GM03348 (cell line): ENCODE results near the gene IFT122.
A peak's percentile ranks its signal among the peaks of the same experiment; 100 is the strongest.

Source experiments
- DNase-seq: peaks from one replicate; pipeline ENCODE4 v3.0.0; 2012; ENCODE audit warnings: low spot score

IFT122 gene

GRCh38 chr3:129518038-129518561, 78.1 kb downstream of the IFT122 start:
- no peak for DNase-seq

GRCh38 chr3:129518581-129518980, 78.6 kb downstream of the IFT122 start:
- no peak for DNase-seq

DNA sequence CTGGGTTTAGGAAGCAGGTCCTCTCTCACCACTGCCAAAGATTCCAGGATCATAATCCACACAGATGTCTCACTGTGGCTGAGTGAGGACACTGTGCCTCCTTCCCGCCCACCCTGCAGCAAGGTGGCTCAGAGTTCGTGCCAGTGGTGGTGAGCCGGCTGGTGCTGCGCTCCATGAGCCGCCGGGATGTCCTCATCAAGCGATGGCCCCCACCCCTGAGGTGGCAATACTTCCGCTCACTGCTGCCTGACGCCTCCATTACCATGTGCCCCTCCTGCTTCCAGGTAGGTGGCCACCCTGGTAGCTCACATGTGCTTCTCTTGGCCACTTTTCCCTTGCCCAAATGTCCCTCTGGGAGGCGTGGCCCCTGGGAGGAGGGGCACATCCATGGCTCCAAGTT, 79.4 kb downstream of the IFT122 start:
- no peak for DNase-seq

DNA sequence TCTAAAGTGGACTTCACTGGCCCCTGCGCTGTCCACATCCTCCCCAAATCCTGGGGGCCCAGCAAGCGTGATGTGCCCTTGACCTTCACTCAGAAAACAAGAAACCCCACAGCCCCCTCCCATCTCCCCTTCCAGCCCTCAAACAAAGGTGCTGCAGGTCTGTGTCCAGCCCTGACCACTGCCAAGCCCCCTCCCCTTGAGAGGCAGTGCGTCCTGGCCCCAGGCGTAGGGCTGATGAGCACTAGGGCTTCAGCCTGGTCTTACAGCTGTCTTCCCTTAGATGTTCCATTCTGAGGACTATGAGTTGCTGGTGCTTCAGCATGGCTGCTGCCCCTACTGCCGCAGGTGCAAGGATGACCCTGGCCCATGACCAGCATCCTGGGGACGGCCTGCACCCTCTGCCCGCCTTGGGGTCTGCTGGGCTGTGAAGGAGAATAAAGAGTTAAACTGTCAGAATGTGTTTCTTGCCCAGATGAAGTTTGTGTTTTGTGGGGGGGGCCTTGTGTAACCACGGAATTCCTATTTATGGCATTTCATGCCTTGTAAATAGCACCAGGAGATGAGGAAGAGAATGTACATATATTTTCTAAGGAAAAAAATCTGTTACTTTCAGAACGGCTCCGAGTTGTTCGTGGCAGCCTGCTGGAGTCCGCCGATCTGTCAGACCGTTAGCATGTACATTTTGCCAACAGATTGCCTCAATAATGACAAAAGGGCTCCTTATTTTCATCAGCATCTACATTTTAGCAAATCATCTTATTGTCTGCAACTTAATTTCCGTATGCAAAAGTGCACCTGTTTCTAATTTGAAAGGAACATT, 80.1 kb downstream of the IFT122 start:
- DNase-seq = no peak

GRCh38 chr3:129520960-129521359, 80.9 kb downstream of the IFT122 start:
- DNase-seq = no peak

DNA sequence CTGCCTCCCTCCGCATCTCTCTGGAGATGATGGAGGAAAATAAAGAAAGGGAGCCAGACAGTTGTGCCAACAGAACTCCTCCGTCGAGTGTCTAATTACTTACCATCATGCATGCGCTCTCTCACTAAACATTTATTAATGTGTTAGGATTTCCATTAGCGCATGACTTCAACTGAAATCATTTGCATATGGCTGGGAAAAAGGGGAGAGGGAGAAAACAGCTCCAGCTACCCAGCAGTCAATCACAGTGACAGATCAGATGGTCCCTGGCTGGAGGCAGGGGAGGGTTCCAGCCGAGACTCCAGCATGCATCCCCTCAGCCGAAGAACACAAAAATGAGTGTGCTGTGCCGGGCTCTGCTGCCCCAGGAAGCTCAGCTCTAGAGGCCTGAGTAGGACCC, 81.6 kb downstream of the IFT122 start:
- no peak for DNase-seq

GRCh38 chr3:129522953-129523352, 82.9 kb downstream of the IFT122 start:
- no peak for DNase-seq

GRCh38 chr3:129524081-129524480, 84.1 kb downstream of the IFT122 start:
- no peak for DNase-seq

DNA sequence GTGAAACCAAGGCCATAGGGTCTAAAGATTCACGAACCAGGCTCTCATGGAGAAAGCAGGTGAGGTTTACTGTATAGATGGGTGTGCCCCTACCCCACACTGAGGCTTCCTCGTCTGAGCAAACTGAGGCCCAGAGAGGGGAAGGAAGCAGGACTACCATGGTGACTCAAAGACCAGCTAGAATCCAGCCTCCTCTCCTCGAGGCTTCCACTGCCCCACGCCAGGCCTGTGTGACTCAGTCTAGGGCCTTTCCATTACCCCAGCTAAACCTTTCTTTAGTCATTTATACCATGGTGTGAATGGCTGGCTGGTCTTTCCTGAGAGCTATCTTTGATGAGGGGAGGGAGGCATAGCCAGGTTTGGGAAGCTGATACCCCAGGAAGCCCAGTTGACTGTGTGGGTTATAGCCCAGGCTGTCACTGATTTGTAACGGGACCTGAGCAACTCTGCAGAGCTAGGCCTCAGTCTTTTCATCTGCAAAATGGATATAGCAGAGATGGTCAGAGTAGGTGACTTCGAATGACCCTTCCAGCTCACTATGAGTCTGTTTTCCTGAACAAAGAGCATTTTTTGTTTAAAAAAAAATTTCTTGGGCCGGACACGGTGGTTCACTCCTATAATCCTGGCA, 85.4 kb downstream of the IFT122 start:
- DNase-seq = peak; percentile 62

DNA sequence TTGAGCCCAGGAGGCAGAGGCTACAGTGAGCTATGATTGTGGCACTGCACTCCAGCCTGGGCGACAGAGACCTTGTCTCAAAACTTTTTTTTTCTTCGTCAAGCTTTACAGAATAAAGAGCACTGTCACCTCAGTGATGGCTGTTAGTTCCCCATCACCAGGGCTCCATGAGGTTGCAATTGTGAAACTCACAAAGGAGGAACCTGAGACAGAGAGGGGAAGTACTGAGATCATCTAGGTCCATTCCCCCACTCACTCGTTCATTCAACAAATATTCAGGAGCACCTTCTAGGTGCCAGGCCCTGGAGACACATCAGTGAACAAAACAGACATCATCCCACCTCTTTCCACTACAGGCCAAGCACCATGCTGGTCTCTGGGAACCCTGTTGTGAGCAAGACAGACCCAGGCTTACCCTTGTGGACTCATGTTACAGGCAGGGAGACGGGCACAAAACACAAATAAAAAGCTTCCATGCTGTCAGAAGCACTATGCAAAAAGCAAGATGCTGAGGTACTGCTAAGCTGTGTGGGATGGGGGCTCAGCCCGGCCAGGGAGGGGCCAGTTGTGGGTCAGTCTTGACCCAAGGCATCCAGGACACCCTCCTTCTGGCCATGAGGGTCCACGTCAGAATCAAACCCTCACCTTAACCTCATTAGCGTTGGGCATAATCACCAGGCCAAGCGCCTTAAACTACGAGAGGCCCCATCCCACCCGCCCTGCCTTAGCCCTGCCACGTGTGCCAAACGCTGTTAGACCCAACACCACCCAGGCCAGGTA, 86.3 kb downstream of the IFT122 start:
- DNase-seq = no peak

DNA sequence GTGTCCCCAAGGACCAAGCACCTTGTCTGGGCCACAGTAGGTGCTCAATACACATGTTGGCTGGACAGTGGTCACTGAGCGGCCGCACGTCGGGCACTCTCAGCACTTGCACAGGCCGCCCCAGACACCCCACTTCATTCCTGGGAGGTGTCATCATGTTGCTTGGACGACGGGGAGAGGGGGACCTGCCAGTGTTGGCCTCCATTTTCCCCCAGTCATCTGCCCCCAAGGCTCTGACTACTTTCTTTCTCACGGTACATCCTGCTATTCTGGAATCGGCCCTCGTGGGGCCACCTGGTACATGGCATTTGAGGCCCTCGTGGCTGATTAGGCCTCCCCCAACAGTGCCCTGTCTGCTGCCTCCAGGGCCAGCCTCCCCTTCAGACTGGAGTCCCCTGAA, 87.2 kb downstream of the IFT122 start:
- no peak for DNase-seq

DNA sequence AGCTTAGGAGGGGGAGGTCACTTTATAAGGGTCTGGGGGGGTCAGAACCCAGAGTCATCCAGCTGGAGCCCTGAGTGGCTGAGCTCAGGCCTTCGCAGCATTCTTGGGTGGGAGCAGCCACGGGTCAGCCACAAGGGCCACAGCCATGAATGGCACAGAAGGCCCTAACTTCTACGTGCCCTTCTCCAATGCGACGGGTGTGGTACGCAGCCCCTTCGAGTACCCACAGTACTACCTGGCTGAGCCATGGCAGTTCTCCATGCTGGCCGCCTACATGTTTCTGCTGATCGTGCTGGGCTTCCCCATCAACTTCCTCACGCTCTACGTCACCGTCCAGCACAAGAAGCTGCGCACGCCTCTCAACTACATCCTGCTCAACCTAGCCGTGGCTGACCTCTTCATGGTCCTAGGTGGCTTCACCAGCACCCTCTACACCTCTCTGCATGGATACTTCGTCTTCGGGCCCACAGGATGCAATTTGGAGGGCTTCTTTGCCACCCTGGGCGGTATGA, 88.6 kb downstream of the IFT122 start, which contains the start of gene RHO:
Gene RHO (plus strand): TSS at position 51 of the 512 bp plus-strand sequence. CDS start 95 bp downstream, at position 146.
- no peak for DNase-seq

DNA sequence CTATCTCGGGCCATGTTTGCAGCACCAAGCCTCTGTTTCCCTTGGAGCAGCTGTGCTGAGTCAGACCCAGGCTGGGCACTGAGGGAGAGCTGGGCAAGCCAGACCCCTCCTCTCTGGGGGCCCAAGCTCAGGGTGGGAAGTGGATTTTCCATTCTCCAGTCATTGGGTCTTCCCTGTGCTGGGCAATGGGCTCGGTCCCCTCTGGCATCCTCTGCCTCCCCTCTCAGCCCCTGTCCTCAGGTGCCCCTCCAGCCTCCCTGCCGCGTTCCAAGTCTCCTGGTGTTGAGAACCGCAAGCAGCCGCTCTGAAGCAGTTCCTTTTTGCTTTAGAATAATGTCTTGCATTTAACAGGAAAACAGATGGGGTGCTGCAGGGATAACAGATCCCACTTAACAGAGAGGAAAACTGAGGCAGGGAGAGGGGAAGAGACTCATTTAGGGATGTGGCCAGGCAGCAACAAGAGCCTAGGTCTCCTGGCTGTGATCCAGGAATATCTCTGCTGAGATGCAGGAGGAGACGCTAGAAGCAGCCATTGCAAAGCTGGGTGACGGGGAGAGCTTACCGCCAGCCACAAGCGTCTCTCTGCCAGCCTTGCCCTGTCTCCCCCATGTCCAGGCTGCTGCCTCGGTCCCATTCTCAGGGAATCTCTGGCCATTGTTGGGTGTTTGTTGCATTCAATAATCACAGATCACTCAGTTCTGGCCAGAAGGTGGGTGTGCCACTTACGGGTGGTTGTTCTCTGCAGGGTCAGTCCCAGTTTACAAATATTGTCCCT, 89.6 kb downstream of the IFT122 start:
- DNase-seq = no peak

GRCh38 chr3:129530251-129530791, 90.3 kb downstream of the IFT122 start:
- DNase-seq = peak; percentile 91

DNA sequence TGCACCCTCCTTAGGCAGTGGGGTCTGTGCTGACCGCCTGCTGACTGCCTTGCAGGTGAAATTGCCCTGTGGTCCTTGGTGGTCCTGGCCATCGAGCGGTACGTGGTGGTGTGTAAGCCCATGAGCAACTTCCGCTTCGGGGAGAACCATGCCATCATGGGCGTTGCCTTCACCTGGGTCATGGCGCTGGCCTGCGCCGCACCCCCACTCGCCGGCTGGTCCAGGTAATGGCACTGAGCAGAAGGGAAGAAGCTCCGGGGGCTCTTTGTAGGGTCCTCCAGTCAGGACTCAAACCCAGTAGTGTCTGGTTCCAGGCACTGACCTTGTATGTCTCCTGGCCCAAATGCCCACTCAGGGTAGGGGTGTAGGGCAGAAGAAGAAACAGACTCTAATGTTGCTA, 90.8 kb downstream of the IFT122 start:
- no peak for DNase-seq

DNA sequence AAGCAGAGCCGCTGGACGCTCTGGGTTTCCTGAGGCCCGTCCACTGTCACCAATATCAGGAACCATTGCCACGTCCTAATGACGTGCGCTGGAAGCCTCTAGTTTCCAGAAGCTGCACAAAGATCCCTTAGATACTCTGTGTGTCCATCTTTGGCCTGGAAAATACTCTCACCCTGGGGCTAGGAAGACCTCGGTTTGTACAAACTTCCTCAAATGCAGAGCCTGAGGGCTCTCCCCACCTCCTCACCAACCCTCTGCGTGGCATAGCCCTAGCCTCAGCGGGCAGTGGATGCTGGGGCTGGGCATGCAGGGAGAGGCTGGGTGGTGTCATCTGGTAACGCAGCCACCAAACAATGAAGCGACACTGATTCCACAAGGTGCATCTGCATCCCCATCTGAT, 91.7 kb downstream of the IFT122 start:
- DNase-seq = no peak

GRCh38 chr3:129532261-129532660, 92.2 kb downstream of the IFT122 start:
- DNase-seq = no peak

GRCh38 chr3:129533406-129533805, 93.4 kb downstream of the IFT122 start:
- DNase-seq = no peak

DNA sequence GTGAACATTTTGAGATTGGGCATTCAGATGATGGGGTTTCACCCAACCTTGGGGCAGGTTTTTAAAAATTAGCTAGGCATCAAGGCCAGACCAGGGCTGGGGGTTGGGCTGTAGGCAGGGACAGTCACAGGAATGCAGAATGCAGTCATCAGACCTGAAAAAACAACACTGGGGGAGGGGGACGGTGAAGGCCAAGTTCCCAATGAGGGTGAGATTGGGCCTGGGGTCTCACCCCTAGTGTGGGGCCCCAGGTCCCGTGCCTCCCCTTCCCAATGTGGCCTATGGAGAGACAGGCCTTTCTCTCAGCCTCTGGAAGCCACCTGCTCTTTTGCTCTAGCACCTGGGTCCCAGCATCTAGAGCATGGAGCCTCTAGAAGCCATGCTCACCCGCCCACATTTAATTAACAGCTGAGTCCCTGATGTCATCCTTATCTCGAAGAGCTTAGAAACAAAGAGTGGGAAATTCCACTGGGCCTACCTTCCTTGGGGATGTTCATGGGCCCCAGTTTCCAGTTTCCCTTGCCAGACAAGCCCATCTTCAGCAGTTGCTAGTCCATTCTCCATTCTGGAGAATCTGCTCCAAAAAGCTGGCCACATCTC, 94.5 kb downstream of the IFT122 start:
- no peak for DNase-seq

- DNase-seq = no peak
These were observed 95.1 kb downstream of the IFT122 start for GRCh38 chr3:129535075-129535474.

- DNase-seq = no peak
These were observed 96.3 kb downstream of the IFT122 start for GRCh38 chr3:129536374-129536667.
